HepG2 (cell line): ENCODE data around the gene ITIH1. TPM values are rescaled to one million over a fixed set of nuclear protein-coding genes. Genes with fewer than 3 reads are reported as not detected.

Experiments used
- ATAC-seq: fragments of 200-7000 bp; cut with Tn5 transposase; 3 replicates; pipeline ENCODE4 v1.9.1; 2020; ENCODE audit warnings: mild to moderate bottlenecking, moderate library complexity
- BruUV-seq: library from RNA; stranded (reverse); fragments of 400-500 nt; replicated peaks from 2 replicates; lab custom pipeline; 2021; lab: Mats Ljungman, UMichigan
- CTCF ChIA-PET: fragments of 300-600 bp; formaldehyde crosslinking; extraction: SDS; loops from one replicate; lab custom pipeline; 2021; ENCODE audit warnings: low total read pairs, inconsistent platforms, low intra/inter-chr PET ratio; lab: Yijun Ruan, JAX
- POLR2A ChIA-PET: fragments of 350-600 bp; sonication (Branson Sonifier 250); formaldehyde crosslinking; loops from one replicate; lab custom pipeline; 2020; ENCODE audit warnings: antibody characterized with exemption, inconsistent platforms; lab: Yijun Ruan, JAX
- DNase-seq: peaks from one replicate; pipeline ENCODE4 v3.0.0-alpha.2; 2015; ENCODE audit warnings: low spot score
- FAIRE-seq: peaks from 3 replicates; lab custom pipeline; 2011; peaks lifted over from hg19 to GRCh38; lab: Jason Lieb, UNC
- H2AFZ ChIP-seq: one replicate; pipeline ENCODE4 v1.6.1; 2011; ENCODE audit warnings: low read length, inconsistent platforms
- H3K27ac ChIP-seq: fragments of 300-600 bp; 3 replicates; pipeline ENCODE4 v1.8.0; 2011; ENCODE audit warnings: mixed run types, mild to moderate bottlenecking, mixed read lengths, low read length, inconsistent platforms; ENCODE audit not compliant: insufficient read depth; ENCODE audit errors: extremely low read length
- H3K27me3 ChIP-seq, 2 experiments: fragments of 200-600 bp in 1 of 2; 2 replicates in 1 of 2; 3 replicates in 1 of 2; pipeline versions ENCODE4 v1.6.0 to v1.8.0; 2011; ENCODE audit warnings: low read length in 2 of 2, mild to moderate bottlenecking in 2 of 2, moderate library complexity in 2 of 2, inconsistent platforms in 1 of 2; ENCODE audit not compliant: insufficient read depth in 2 of 2, control insufficient read depth in 1 of 2
- H3K36me3 ChIP-seq, 2 experiments: fragments of 200-600 bp in 1 of 2; replicated peaks in 1 of 2; 2 replicates in 1 of 2; 3 replicates in 1 of 2; pipeline versions ENCODE4 v1.5.1 to v1.8.0; 2011; ENCODE audit warnings: low read length in 2 of 2, inconsistent platforms in 1 of 2; ENCODE audit not compliant: insufficient read depth in 2 of 2, control insufficient read depth in 1 of 2
- H3K4me1 ChIP-seq: 2 replicates; pipeline ENCODE4 v1.5.1; 2012; ENCODE audit warnings: low read length, inconsistent platforms; ENCODE audit not compliant: insufficient read depth
- H3K4me2 ChIP-seq: 2 replicates; pipeline ENCODE4 v1.6.0; 2011; ENCODE audit warnings: low read depth, low read length, inconsistent platforms
- H3K4me3 ChIP-seq, 3 experiments: fragments of 200-600 bp in 1 of 3; sonication (generic), shearing (Covaris generic) in 1 of 3; replicated peaks in 1 of 3; 2 replicates each; pipeline ENCODE4 v1.5.1; 2011 to 2016; ENCODE audit warnings: low read length in 3 of 3, inconsistent platforms in 2 of 3, low read depth in 2 of 3, mild to moderate bottlenecking in 2 of 3, control low read depth in 1 of 3, mixed read lengths in 1 of 3; ENCODE audit not compliant: insufficient read depth in 1 of 3
- H3K79me2 ChIP-seq: one replicate; pipeline ENCODE4 v1.6.1; 2011; ENCODE audit warnings: low read length, inconsistent platforms; ENCODE audit not compliant: insufficient read depth
- H3K9ac ChIP-seq: 2 replicates; pipeline ENCODE4 v1.6.0; 2011; ENCODE audit warnings: mild to moderate bottlenecking, low read depth, low read length, inconsistent platforms; ENCODE audit not compliant: insufficient read depth
- H3K9me3 ChIP-seq: 2 replicates; pipeline ENCODE4 v1.5.1; 2012; ENCODE audit warnings: mild to moderate bottlenecking, low read length
- H4K20me1 ChIP-seq: 2 replicates; pipeline ENCODE4 v1.6.0; 2011; ENCODE audit warnings: inconsistent platforms, mild to moderate bottlenecking, low read length, moderate library complexity; ENCODE audit not compliant: insufficient read depth
- EP300 ChIP-seq, 3 experiments: sonication (generic) in 1 of 3; formaldehyde crosslinking in 1 of 3; IDR thresholded peaks; 2 replicates each; pipeline versions ENCODE4 v1.5.1 to v1.6.1; 2011 to 2020; ENCODE audit warnings: low read depth in 2 of 3, low read length in 2 of 3, borderline replicate concordance in 1 of 3, improper control_type of control experiment in 1 of 3, mild to moderate bottlenecking in 1 of 3, missing genetic modification reagents in 1 of 3, moderate library complexity in 1 of 3
- GZF1 ChIP-seq: sonication (generic); formaldehyde crosslinking; IDR thresholded peaks from 2 replicates; pipeline ENCODE4 v1.5.1; 2020; ENCODE audit warnings: mild to moderate bottlenecking, missing genetic modification reagents
- HDAC1 ChIP-seq: sonication (generic); formaldehyde crosslinking; IDR thresholded peaks from 2 replicates; pipeline ENCODE4 v1.5.1; 2020; ENCODE audit warnings: mild to moderate bottlenecking, missing genetic modification reagents
- MEF2D ChIP-seq: sonication (generic); formaldehyde crosslinking; IDR thresholded peaks from 2 replicates; pipeline ENCODE4 v1.5.1; 2020; ENCODE audit warnings: mild to moderate bottlenecking, missing genetic modification reagents
- NFYC ChIP-seq: IDR thresholded peaks from 2 replicates; pipeline ENCODE4 v1.6.1; 2016; ENCODE audit warnings: missing genetic modification reagents, missing compliant biosample characterization
- ONECUT2 ChIP-seq: sonication (generic); formaldehyde crosslinking; IDR thresholded peaks from 2 replicates; pipeline ENCODE4 v1.4.0; 2020; ENCODE audit warnings: missing genetic modification reagents
- SNRNP70 ChIP-seq: fragments of 200-400 bp; formaldehyde crosslinking; IDR thresholded peaks from 2 replicates; pipeline ENCODE4 v1.6.1; 2017; ENCODE audit warnings: mild to moderate bottlenecking, low read depth, low read length, moderate library complexity
- ZNF235 ChIP-seq: sonication (generic); formaldehyde crosslinking; IDR thresholded peaks from 2 replicates; pipeline ENCODE4 v1.8.1; 2023; ENCODE audit warnings: mild to moderate bottlenecking, missing genetic modification reagents, borderline replicate concordance
- ZNF468 ChIP-seq: sonication (generic); formaldehyde crosslinking; IDR thresholded peaks from 2 replicates; pipeline ENCODE4 v1.8.0; 2022; ENCODE audit warnings: mild to moderate bottlenecking, moderate library complexity, missing genetic modification reagents
- ZNF678 ChIP-seq: sonication (generic); formaldehyde crosslinking; IDR thresholded peaks from 2 replicates; pipeline ENCODE4 v1.4.0; 2020; ENCODE audit warnings: mild to moderate bottlenecking, missing genetic modification reagents
- ZNF713 ChIP-seq: sonication (generic); formaldehyde crosslinking; IDR thresholded peaks from 2 replicates; pipeline ENCODE4 v1.4.0; 2020; ENCODE audit warnings: mild to moderate bottlenecking, missing genetic modification reagents
- in situ Hi-C: cut with HindIII; loops from 2 replicates; pipeline ENCODE4 v1.10.0; 2017; ENCODE audit warnings: low pct_unique_long_range_greater_than_20kb; ENCODE audit not compliant: extremely low pct_ligation_motif_present
- intact Hi-C: fragments of 100-400 bp; cut with micrococcal nuclease; formaldehyde crosslinking; loops from one replicate; pipeline ENCODE4 v1.10.0; 2022; ENCODE audit not compliant: unreplicated experiment
- polyA plus RNA-seq, 8 experiments: library from polyadenylated mRNA; depleted of rRNA in 3 of 8; stranded (reverse) in 7 of 8; unstranded in 1 of 8; fragments of >200 nt; fragmentation: Illumina TruSeq in 4 of 8; extraction: Trizol in 4 of 8; gene quantifications; 2 replicates each; pipeline versions ENCODE4 v1.2.1 to v1.2.3, GENCODE V29; 2011 to 2016; ENCODE audit warnings: low read depth in 4 of 8, missing spikeins in 1 of 8, mixed read lengths in 1 of 8; ENCODE audit not compliant: insufficient read depth in 1 of 8
- total RNA-seq, 5 experiments: library from RNA; depleted of rRNA; stranded (reverse); fragments of >200 nt; fragmentation: Illumina TruSeq; extraction: Trizol; gene quantifications; 2 replicates each; pipeline ENCODE4 v1.2.3, GENCODE V29; 2016; ENCODE audit warnings: low read depth in 1 of 5
- TF ChIP-seq, protein P1 (sequence below): sonication (generic); formaldehyde crosslinking; conservative IDR thresholded peaks from 2 replicates; pipeline ENCODE4 v1.5.0; 2020; ENCODE audit warnings: missing genetic modification reagents
- TF ChIP-seq, protein P2 (sequence below): sonication (generic); formaldehyde crosslinking; conservative IDR thresholded peaks from 2 replicates; pipeline ENCODE4 v1.8.0; 2022; ENCODE audit warnings: missing genetic modification reagents
- TF ChIP-seq, protein P3 (sequence below): sonication (generic); formaldehyde crosslinking; IDR thresholded peaks from 2 replicates; pipeline ENCODE4 v1.4.0; 2020; ENCODE audit warnings: missing genetic modification reagents, borderline replicate concordance
- TF ChIP-seq, protein P4 (sequence below): sonication (generic); formaldehyde crosslinking; IDR thresholded peaks from 2 replicates; pipeline ENCODE4 v1.5.1; 2020; ENCODE audit warnings: mild to moderate bottlenecking, missing genetic modification reagents, borderline replicate concordance

ITIH1 gene
- total and polyA plus RNA-seq, 2 of the 13 experiments (the other 11 are each of a cell fraction or from before 2014, with no cell fraction given) = 12.3 to 19.6 TPM

DNA sequence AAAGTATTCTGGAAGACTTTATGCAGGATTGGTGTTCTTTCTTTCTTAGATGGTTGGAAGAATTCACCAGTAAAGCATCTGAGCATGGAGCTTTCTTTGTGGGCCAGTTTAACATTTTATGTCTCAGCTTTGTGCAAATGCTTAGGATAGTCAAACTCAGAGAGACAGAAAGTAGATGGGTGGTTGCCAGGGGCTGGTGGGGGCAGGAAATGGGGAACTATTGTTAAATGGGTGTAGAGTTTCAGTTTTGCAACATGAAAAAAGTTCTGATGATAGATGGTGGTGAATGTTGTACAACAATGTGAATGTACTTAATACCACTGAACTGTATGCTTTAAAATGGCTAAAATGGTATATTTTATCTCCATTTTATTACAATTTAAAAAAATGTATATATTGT is 46.7 kb upstream of the ITIH1 start:
- H4K20me1 ChIP-seq = no peaks in the 10 kb centered on the region
- H3K9ac ChIP-seq = no peak overlapping the region
- no peak overlapping the region for H3K27ac ChIP-seq
- intact Hi-C loops (no loop called here), in situ Hi-C loops (no loop called here)
- H3K9me3 ChIP-seq = peaks cover 4% of the 10 kb centered on the region; the same call in 1 of the 2 replicates
- ATAC-seq (no peak), DNase-seq (no peak), FAIRE-seq (no peak)
- no peaks in the 10 kb centered on the region for H3K79me2 ChIP-seq
- H3K36me3 ChIP-seq = peaks cover 6 to 31% of the 10 kb centered on the region in 2 experiments; a peak in 3 of 5 replicates
- BruUV-seq = no TSS peak
- no peaks in the 10 kb centered on the region for H3K27me3 ChIP-seq
- POLR2A ChIA-PET = interaction anchor here (1.1 kb wide), 1 partner anchor 10 kb away, joined by 4 read pairs; no protein-coding TSS in a partner anchor
- no peak overlapping the region for H3K4me2 ChIP-seq
- H3K4me1 ChIP-seq = no peaks in the 10 kb centered on the region
- no peak overlapping the region for H3K4me3 ChIP-seq
- CTCF ChIA-PET = no interaction called here
- no peak overlapping the region for H2AFZ ChIP-seq
- TF ChIP-seq ZNF678 (CRISPR knock-in tag) (no peak), SNRNP70 (no peak), MEF2D (CRISPR knock-in tag) (no peak), GZF1 (CRISPR knock-in tag) (no peak), ZNF235 (CRISPR knock-in tag) (no peak), EP300 (IDR thresholded peaks at IDR 0.05; ENCODE audit: low read depth in 2 of 2, low read length in 2 of 2) (no peak), EP300 (CRISPR knock-in tag; IDR thresholded peaks at IDR 0.05; ENCODE audit: borderline replicate concordance) (no peak), HDAC1 (CRISPR knock-in tag) (no peak), ZNF713 (CRISPR knock-in tag) (no peak), ONECUT2 (CRISPR knock-in tag) (no peak), NFYC (no peak), ZNF468 (no peak)
- TF ChIP-seq, protein P1, sequence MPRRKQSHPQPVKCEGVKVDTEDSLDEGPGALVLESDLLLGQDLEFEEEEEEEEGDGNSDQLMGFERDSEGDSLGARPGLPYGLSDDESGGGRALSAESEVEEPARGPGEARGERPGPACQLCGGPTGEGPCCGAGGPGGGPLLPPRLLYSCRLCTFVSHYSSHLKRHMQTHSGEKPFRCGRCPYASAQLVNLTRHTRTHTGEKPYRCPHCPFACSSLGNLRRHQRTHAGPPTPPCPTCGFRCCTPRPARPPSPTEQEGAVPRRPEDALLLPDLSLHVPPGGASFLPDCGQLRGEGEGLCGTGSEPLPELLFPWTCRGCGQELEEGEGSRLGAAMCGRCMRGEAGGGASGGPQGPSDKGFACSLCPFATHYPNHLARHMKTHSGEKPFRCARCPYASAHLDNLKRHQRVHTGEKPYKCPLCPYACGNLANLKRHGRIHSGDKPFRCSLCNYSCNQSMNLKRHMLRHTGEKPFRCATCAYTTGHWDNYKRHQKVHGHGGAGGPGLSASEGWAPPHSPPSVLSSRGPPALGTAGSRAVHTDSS (CRISPR knock-in tag) = no peak
- TF ChIP-seq, protein P2, sequence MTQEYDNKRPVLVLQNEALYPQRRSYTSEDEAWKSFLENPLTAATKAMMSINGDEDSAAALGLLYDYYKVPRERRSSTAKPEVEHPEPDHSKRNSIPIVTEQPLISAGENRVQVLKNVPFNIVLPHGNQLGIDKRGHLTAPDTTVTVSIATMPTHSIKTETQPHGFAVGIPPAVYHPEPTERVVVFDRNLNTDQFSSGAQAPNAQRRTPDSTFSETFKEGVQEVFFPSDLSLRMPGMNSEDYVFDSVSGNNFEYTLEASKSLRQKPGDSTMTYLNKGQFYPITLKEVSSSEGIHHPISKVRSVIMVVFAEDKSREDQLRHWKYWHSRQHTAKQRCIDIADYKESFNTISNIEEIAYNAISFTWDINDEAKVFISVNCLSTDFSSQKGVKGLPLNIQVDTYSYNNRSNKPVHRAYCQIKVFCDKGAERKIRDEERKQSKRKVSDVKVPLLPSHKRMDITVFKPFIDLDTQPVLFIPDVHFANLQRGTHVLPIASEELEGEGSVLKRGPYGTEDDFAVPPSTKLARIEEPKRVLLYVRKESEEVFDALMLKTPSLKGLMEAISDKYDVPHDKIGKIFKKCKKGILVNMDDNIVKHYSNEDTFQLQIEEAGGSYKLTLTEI (CRISPR knock-in tag) = no peak
- TF ChIP-seq, protein P3, sequence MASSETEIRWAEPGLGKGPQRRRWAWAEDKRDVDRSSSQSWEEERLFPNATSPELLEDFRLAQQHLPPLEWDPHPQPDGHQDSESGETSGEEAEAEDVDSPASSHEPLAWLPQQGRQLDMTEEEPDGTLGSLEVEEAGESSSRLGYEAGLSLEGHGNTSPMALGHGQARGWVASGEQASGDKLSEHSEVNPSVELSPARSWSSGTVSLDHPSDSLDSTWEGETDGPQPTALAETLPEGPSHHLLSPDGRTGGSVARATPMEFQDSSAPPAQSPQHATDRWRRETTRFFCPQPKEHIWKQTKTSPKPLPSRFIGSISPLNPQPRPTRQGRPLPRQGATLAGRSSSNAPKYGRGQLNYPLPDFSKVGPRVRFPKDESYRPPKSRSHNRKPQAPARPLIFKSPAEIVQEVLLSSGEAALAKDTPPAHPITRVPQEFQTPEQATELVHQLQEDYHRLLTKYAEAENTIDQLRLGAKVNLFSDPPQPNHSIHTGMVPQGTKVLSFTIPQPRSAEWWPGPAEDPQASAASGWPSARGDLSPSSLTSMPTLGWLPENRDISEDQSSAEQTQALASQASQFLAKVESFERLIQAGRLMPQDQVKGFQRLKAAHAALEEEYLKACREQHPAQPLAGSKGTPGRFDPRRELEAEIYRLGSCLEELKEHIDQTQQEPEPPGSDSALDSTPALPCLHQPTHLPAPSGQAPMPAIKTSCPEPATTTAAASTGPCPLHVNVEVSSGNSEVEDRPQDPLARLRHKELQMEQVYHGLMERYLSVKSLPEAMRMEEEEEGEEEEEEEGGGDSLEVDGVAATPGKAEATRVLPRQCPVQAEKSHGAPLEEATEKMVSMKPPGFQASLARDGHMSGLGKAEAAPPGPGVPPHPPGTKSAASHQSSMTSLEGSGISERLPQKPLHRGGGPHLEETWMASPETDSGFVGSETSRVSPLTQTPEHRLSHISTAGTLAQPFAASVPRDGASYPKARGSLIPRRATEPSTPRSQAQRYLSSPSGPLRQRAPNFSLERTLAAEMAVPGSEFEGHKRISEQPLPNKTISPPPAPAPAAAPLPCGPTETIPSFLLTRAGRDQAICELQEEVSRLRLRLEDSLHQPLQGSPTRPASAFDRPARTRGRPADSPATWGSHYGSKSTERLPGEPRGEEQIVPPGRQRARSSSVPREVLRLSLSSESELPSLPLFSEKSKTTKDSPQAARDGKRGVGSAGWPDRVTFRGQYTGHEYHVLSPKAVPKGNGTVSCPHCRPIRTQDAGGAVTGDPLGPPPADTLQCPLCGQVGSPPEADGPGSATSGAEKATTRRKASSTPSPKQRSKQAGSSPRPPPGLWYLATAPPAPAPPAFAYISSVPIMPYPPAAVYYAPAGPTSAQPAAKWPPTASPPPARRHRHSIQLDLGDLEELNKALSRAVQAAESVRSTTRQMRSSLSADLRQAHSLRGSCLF (CRISPR knock-in tag) = no peak
- TF ChIP-seq, protein P4, sequence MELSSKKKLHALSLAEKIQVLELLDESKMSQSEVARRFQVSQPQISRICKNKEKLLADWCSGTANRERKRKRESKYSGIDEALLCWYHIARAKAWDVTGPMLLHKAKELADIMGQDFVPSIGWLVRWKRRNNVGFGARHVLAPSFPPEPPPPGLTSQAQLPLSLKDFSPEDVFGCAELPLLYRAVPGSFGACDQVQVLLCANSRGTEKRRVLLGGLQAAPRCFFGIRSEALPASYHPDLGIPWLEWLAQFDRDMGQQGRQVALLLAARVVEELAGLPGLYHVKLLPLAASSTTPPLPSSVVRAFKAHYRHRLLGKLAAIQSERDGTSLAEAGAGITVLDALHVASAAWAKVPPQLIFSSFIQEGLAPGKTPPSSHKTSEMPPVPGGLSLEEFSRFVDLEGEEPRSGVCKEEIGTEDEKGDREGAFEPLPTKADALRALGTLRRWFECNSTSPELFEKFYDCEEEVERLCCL (CRISPR knock-in tag) = no peak
